NOMO-1 treated with dmso at 0.1 percent for 144 hours (cell line): ENCODE results near the gene CSNK1G3.

Source experiments
- DNase-seq: peaks from one replicate; lab custom pipeline; 2025; ENCODE audit not compliant: unreplicated experiment; lab: John Stamatoyannopoulos, UW

The CSNK1G3 gene

GRCh38 chr5:123557907-123558306 lies 45.9 kb downstream of the CSNK1G3 start:
- no peak for DNase-seq

- DNase-seq: no peak
Measured at GRCh38 chr5:123558762-123559433, 46.9 kb downstream of the CSNK1G3 start.

- no peak for DNase-seq
Measured at GRCh38 chr5:123559434-123559775, 47.4 kb downstream of the CSNK1G3 start.

GRCh38 chr5:123561230-123561629 lies 49.3 kb downstream of the CSNK1G3 start:
- DNase-seq: no peak

- no peak for DNase-seq
Measured at GRCh38 chr5:123571927-123572326, 60.0 kb downstream of the CSNK1G3 start.

GRCh38 chr5:123578390-123578789 lies 66.4 kb downstream of the CSNK1G3 start:
- DNase-seq: no peak

GRCh38 chr5:123579410-123579809 lies 67.4 kb downstream of the CSNK1G3 start:
- DNase-seq: no peak

- DNase-seq: no peak
Measured at GRCh38 chr5:123582550-123583285, 70.7 kb downstream of the CSNK1G3 start.

- DNase-seq: no peak
Measured at GRCh38 chr5:123585871-123586270, 73.9 kb downstream of the CSNK1G3 start.

- no peak for DNase-seq
Measured at GRCh38 chr5:123594434-123594833, 82.5 kb downstream of the CSNK1G3 start.

GRCh38 chr5:123597018-123597417 lies 85.0 kb downstream of the CSNK1G3 start:
- DNase-seq: no peak

GRCh38 chr5:123598028-123598689 lies 86.2 kb downstream of the CSNK1G3 start:
- DNase-seq: no peak

- DNase-seq: no peak
Measured at GRCh38 chr5:123599171-123599570, 87.2 kb downstream of the CSNK1G3 start.

GRCh38 chr5:123601610-123602009 lies 89.6 kb downstream of the CSNK1G3 start:
- DNase-seq: no peak

- DNase-seq: no peak
Measured at GRCh38 chr5:123605822-123606221, 93.8 kb downstream of the CSNK1G3 start.

- DNase-seq: no peak
Measured at GRCh38 chr5:123610209-123610608, 98.2 kb downstream of the CSNK1G3 start.

- DNase-seq: no peak
Measured at GRCh38 chr5:123610665-123611405, 98.9 kb downstream of the CSNK1G3 start.

GRCh38 chr5:123611406-123611709 lies 99.4 kb downstream of the CSNK1G3 start:
- no peak for DNase-seq

- no peak for DNase-seq
Measured at GRCh38 chr5:123617561-123617960, 105.6 kb downstream of the CSNK1G3 start.

- DNase-seq: no peak
Measured at GRCh38 chr5:123626051-123626450, 114.1 kb downstream of the CSNK1G3 start.

- DNase-seq: no peak
Measured at GRCh38 chr5:123628860-123629544, 117.0 kb downstream of the CSNK1G3 start.
